AG04449 (cell line): ENCODE data around the gene CELA1.
"Not testable (repeated sequence)": the region's sequence is repeated elsewhere in the genome, so short reads cannot be mapped to it uniquely, and the experiment has no call there.

ENCODE experiments used
- CTCF ChIA-PET: fragments of 350-600 bp; formaldehyde crosslinking; extraction: SDS; loops from one replicate; lab custom pipeline; 2021; ENCODE audit warnings: antibody characterized with exemption; lab: Yijun Ruan, JAX
- POLR2A ChIA-PET: fragments of 400-600, 350-600 bp; formaldehyde crosslinking; extraction: SDS; loops from one replicate; lab custom pipeline; 2020; ENCODE audit warnings: antibody characterized with exemption, inconsistent platforms; lab: Yijun Ruan, JAX
- DNase-seq: peaks from one replicate; pipeline ENCODE4 v3.0.0-alpha.2; 2010; ENCODE audit warnings: low read depth, low spot score
- H3K4me3 ChIP-seq: 2 replicates; pipeline ENCODE4 v1.5.1; 2011; ENCODE audit warnings: low read depth, mild to moderate bottlenecking, control low read depth, low read length
- TF ChIP-seq, protein P1 (sequence below): IDR thresholded peaks from one replicate; pipeline ENCODE4 v1.5.1; 2011; ENCODE audit warnings: mild to moderate bottlenecking, moderate library complexity, low read length, control low read depth, inconsistent platforms; ENCODE audit not compliant: insufficient read depth; ENCODE audit errors: missing control alignments

Gene CELA1

DNA sequence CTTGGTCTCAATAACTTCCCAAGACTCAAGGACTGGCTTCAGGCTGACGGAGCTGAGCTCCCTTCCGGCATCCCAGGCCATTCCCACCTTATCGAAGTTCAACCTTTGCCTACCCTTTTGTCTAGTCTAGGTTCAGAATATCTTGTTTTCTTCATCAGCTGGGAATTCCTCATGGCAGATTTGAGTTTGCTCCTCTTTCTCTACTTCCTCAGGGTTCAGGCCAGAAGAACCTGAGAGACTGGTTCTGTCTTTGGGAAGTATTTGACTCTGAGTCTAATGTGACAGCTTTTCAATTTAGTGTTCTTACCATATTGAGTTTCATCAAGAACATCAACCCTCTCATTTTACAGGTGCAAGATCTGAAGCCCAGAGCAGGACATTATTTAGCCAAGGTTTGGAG lies 24.6 kb downstream of the CELA1 start:
- H3K4me3 ChIP-seq = no peak overlapping the region
- ChIA-PET POLR2A (no interaction called here), CTCF (interaction anchor here (0.7 to 2.0 kb wide), 2 partner anchors 16 to 19 kb away, joined by 3 to 7 read pairs; no protein-coding TSS in a partner anchor)
- TF ChIP-seq, protein P1, sequence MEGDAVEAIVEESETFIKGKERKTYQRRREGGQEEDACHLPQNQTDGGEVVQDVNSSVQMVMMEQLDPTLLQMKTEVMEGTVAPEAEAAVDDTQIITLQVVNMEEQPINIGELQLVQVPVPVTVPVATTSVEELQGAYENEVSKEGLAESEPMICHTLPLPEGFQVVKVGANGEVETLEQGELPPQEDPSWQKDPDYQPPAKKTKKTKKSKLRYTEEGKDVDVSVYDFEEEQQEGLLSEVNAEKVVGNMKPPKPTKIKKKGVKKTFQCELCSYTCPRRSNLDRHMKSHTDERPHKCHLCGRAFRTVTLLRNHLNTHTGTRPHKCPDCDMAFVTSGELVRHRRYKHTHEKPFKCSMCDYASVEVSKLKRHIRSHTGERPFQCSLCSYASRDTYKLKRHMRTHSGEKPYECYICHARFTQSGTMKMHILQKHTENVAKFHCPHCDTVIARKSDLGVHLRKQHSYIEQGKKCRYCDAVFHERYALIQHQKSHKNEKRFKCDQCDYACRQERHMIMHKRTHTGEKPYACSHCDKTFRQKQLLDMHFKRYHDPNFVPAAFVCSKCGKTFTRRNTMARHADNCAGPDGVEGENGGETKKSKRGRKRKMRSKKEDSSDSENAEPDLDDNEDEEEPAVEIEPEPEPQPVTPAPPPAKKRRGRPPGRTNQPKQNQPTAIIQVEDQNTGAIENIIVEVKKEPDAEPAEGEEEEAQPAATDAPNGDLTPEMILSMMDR = no peak
- DNase-seq = no peak

DNA sequence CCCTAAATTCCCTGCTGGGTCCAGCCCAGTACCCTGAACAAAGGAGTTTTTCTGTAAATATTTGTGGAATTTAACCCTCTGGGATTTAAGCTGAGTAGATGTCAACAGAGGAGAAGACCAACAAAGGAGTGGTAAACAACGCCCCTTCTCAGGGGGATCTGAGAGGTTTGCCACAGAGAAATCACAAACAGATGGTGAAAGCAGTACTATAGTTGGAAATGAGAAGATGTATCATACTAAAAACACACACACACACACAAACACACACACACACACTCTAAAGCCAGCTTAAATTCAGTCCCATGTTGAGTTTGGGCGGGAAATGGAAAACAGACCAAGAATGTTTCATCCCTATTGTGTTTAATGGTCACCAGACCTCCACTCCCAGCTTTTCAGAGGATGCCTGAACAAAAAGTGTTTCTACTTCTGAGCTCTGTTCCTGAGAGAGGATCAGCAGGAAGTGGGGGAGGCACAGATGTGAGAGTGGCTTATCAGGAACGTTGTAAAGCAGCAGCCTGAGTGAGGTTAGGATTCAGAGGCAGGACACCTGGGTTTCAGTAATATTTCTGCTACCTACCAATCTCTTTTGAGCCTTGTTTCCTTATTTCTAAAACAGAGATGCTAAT lies 25.7 kb downstream of the CELA1 start:
- H3K4me3 ChIP-seq = no peak overlapping the region
- ChIA-PET CTCF (interaction anchor here (0.6 to 1.0 kb wide), 2 partner anchors 20 to 285 kb away, joined by 3 read pairs; no protein-coding TSS in a partner anchor), POLR2A (interaction anchor here (1.0 kb wide), 1 partner anchor 12 kb away, joined by 5 read pairs; no protein-coding TSS in a partner anchor)
- TF ChIP-seq, protein P1 = no peak
- no peak for DNase-seq

DNA sequence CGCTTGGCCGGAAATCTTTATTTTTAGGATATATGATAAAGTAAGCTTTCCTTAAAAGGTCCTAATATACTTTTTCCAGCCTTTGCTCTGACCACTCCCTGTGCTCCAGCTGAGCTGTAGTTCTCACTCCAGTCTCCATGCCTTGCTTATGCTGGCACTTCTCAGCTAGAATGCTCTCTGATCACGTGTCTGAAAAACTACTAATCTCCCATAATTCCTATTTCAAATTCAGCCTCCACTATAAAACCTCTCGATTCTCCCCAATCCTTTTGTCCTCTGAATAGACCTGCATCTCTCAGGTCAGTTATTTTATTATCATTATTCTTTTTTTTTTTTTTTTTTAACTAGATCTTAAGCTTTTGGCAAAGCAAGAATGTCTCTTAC lies 26.2 kb downstream of the CELA1 start:
- CTCF ChIA-PET = interaction anchor here (0.9 to 1.0 kb wide), 2 partner anchors 12 to 20 kb away, joined by 3 read pairs; no protein-coding TSS in a partner anchor
- POLR2A ChIA-PET = interaction anchor here (1.0 kb wide), 1 partner anchor 12 kb away, joined by 5 read pairs; no protein-coding TSS in a partner anchor
- TF ChIP-seq, protein P1 = no peak
- H3K4me3 ChIP-seq = no peak overlapping the region
- no peak for DNase-seq

DNA sequence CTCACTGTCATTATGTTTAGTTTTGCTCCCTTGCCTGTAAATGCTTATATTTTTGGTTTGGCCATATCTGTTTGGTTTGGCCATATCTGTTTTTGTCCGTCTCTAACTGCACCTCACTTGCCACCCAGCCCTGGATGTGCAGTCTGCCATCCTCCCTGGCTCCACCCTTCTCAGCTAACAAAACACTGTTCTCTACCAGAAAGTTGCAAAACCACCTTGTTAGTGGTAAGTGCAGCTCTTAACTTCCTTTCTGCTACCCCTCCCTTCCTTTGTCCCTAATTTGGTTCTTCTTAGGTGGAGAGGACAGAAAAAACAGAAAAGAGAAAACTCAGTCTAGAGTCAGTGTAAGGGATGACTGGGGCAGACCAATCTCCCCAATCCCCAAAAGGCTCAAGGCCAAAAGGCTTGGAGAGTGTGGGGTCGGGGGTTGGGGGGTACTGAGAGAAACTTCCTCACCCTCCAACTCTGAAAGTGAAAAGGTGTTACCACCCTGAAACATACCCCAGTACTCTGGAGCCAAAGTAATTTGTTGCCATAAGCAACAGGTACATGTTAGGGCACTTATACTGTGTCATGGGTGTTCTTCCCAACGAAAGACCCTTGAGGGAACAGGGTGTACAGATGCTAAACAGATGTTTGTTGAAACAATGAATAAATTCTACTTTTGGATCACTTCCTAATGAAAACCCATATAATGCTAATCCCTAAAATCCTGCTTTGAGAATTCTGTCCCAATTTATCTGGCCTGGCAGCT lies 27.5 kb downstream of the CELA1 start:
- ChIA-PET POLR2A (no interaction called here), CTCF (interaction anchor here (0.9 to 1.5 kb wide), 3 partner anchors 10 to 12 kb away, joined by 3 to 5 read pairs (median 5); no protein-coding TSS in a partner anchor)
- no peak overlapping the region for H3K4me3 ChIP-seq
- TF ChIP-seq, protein P1 = no peak
- no peak for DNase-seq

DNA sequence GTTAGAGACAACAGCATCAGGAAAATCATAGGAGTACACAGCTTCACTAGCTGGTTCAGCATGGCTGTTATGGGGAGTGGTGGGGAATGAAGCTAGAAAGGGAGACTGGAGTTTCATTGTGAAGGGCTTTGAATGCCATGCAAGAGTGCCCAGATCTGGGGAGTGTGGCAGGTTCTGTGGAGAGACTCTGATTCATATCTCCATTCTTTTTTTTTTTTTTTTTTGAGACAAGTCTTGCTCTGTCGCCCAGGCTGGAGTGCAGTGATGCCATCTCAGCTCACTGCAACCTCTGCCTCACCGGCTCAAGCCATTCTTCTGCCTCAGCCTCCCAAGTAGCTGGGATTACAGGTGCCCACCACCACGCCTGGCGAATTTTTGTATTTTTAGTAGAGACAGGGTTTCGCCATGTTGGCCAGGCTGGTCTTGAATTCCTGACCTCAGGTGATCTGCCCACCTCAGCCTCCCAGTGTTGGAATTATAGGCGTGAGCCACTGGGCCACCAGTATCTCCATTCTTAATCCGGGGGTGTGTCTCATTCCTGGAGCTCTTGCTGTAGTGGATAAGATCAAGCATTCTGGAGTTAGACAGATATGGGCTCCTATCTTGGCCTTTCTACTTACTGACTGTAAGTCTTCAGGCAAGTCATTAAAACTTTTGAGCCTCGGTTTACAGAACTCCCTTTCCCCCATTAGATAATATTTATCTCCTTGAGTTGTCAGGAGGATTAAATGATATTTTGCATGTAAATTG lies 28.2 kb downstream of the CELA1 start:
- CTCF ChIA-PET = interaction anchor here (0.6 to 1.5 kb wide), 3 partner anchors 10 to 88 kb away, joined by 3 to 5 read pairs (median 5); no protein-coding TSS in a partner anchor
- DNase-seq, H3K4me3 ChIP-seq, POLR2A ChIA-PET: not testable (repeated sequence)

DNA sequence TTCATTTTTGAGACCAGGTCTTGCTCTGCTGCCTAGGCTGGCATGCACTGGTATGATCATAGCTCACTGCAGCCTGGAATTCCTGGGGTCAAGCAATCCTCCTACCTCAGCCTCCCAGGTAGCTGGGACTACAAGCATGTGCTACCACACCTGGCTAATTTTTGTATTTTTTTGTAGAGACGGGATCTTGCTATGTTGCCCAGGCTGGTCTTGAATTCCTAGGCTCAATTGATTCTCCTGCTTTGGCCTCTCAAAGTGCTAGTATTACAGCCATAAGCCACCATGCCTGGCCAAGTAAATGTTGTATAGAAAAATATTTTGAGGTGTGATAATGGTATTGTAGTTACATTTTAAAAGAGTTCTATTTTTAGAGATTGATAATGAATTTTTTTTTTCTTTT lies 35.1 kb downstream of the CELA1 start:
- CTCF ChIA-PET = interaction anchor here (1.2 kb wide), 1 partner anchor 17 kb away, joined by 3 read pairs; no protein-coding TSS in a partner anchor
- DNase-seq = no peak
- TF ChIP-seq, protein P1 = no peak
- POLR2A ChIA-PET = no interaction called here
- H3K4me3 ChIP-seq = no peak overlapping the region
